Activated B cell treated with CpG ODN at 0.5 μM for 24 hours (primary cell): ENCODE results near the gene DLX5. TPM values are rescaled to one million over a fixed set of nuclear protein-coding genes. Genes with fewer than 3 reads are reported as not detected.
"Not testable (repeated sequence)": the region's sequence is repeated elsewhere in the genome, so short reads cannot be mapped to it uniquely, and the experiment has no call there.

Source experiments
- ATAC-seq: fragments of 200-7000 bp; cut with Tn5 transposase; one replicate; pipeline ENCODE4 v1.10.0; 2021; ENCODE audit warnings: low read depth, mild to moderate bottlenecking, moderate library complexity
- CTCF ChIA-PET: fragments of 350-600 bp; sonication (Branson Sonifier 250); formaldehyde crosslinking; loops from one replicate; lab custom pipeline; 2021; ENCODE audit warnings: antibody characterized with exemption; lab: Charles Lee
- POLR2A ChIA-PET: fragments of 350-600 bp; sonication (Branson Sonifier 250); formaldehyde crosslinking; loops from one replicate; lab custom pipeline; 2021; ENCODE audit warnings: antibody characterized with exemption; lab: Charles Lee
- DNase-seq: peaks from one replicate; pipeline ENCODE4 v3.0.0; 2022
- H3K27ac Mint-ChIP-seq: one replicate; pipeline ENCODE4 v1.8.0; 2020; ENCODE audit warnings: mixed read lengths
- H3K27me3 Mint-ChIP-seq: one replicate; pipeline ENCODE4 v1.8.0; 2021; ENCODE audit warnings: mixed read lengths
- H3K36me3 Mint-ChIP-seq: one replicate; pipeline ENCODE4 v1.8.0; 2021; ENCODE audit warnings: low read depth, mixed read lengths
- H3K4me1 Mint-ChIP-seq: one replicate; pipeline ENCODE4 v1.8.0; 2021; ENCODE audit warnings: mixed read lengths
- H3K4me3 Mint-ChIP-seq: one replicate; pipeline ENCODE4 v1.8.0; 2020; ENCODE audit warnings: mild to moderate bottlenecking, mixed read lengths
- H3K9me3 Mint-ChIP-seq: one replicate; pipeline ENCODE4 v1.8.0; 2020; ENCODE audit warnings: mixed read lengths
- intact Hi-C: fragments of 100-400 bp; cut with micrococcal nuclease; formaldehyde crosslinking; loops from one replicate; pipeline ENCODE4 v1.15.1; 2024
- total RNA-seq: library from RNA; stranded (reverse); gene quantifications from 2 replicates; pipeline ENCODE4 v1.2.3, GENCODE V29; 2022
- TF ChIP-seq, protein P1 (sequence below): fragments of 200-600 bp; IDR thresholded peaks from one replicate; pipeline ENCODE4 v1.8.0; 2022; ENCODE audit warnings: antibody characterized with exemption, mild to moderate bottlenecking

Gene DLX5
- total RNA-seq, 1 donor from 2014 or later, result not detected

DNA sequence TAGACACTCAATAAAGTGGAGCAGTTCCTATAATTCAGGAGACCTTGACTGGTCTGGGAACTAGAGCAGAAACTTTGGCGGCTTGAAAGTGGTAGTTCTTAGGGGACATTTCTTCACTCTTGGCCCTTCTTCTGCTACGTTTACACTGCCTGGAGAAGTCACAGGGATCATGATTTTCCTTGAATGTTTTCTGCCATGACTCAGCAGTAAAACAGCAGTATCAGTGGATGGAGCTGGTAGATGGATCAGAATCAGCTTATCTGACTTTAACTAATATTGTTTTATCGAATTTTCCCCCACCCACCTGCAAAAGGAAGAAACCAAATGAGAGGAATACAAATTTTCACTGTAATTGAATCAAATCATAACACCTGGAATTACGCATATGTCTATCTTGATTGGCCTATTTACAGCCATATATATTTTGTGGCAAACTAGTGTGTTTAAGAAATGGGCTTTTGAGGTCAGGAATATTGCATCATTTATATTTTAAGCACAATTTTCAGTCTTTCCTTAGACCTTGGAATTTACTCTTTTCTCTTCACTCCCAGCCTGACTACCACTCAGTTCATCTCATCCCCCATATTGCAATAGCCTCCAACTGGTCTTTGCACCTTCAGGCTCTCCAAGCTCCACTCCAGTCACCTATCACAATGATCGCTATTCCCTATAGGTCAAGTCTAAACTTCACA, 14.9 kb upstream of the DLX5 start:
- Mint-ChIP-seq H3K36me3 (no peaks in the 10 kb centered on the region), H3K27me3 (peaks cover 35% of the 10 kb centered on the region), H3K27ac (no peak overlapping the region), H3K9me3 (no peaks in the 10 kb centered on the region), H3K4me3 (no peak overlapping the region), H3K4me1 (no peaks in the 10 kb centered on the region)
- intact Hi-C loops, result no loop called here
- POLR2A ChIA-PET, result no interaction called here
- TF ChIP-seq, protein P1, sequence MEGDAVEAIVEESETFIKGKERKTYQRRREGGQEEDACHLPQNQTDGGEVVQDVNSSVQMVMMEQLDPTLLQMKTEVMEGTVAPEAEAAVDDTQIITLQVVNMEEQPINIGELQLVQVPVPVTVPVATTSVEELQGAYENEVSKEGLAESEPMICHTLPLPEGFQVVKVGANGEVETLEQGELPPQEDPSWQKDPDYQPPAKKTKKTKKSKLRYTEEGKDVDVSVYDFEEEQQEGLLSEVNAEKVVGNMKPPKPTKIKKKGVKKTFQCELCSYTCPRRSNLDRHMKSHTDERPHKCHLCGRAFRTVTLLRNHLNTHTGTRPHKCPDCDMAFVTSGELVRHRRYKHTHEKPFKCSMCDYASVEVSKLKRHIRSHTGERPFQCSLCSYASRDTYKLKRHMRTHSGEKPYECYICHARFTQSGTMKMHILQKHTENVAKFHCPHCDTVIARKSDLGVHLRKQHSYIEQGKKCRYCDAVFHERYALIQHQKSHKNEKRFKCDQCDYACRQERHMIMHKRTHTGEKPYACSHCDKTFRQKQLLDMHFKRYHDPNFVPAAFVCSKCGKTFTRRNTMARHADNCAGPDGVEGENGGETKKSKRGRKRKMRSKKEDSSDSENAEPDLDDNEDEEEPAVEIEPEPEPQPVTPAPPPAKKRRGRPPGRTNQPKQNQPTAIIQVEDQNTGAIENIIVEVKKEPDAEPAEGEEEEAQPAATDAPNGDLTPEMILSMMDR, result no peak
- ATAC-seq, result no peak
- no peak for DNase-seq
- CTCF ChIA-PET, result no interaction called here

DNA sequence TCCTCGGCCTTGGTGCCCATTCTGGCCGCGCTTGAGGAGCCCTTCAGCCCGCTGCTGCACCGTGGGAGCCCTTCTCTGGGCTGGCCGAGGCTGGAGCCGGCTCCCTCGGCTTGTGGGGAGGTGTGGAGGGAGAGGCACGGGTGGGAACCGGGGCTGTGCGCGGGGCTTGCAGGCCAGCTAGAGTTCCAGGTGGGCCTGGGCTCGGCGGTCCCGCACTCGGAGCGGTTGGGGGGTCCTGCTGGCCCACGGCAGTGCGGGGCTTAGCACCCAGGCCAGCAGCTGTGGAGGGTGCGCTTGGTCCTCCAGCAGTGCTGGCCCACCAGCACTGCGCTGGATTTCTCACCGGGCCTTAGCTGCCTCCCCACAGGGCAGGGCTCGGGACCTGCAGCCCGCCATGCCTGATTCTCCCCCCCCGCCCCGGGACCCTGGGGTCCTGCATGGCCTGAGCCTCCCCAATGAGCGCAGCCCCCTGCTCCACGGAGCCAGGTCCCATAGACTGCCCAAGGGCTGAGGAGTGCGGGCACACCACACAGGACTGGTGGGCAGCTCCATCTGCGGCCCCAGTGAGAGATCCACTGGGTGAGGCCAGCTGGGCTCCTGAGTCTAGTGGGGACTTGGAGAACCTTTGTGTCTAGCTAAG, 9.7 kb upstream of the DLX5 start:
- ATAC-seq, result not testable (repeated sequence)
- peaks cover 22% of the 10 kb centered on the region for H3K27me3 Mint-ChIP-seq

DNA sequence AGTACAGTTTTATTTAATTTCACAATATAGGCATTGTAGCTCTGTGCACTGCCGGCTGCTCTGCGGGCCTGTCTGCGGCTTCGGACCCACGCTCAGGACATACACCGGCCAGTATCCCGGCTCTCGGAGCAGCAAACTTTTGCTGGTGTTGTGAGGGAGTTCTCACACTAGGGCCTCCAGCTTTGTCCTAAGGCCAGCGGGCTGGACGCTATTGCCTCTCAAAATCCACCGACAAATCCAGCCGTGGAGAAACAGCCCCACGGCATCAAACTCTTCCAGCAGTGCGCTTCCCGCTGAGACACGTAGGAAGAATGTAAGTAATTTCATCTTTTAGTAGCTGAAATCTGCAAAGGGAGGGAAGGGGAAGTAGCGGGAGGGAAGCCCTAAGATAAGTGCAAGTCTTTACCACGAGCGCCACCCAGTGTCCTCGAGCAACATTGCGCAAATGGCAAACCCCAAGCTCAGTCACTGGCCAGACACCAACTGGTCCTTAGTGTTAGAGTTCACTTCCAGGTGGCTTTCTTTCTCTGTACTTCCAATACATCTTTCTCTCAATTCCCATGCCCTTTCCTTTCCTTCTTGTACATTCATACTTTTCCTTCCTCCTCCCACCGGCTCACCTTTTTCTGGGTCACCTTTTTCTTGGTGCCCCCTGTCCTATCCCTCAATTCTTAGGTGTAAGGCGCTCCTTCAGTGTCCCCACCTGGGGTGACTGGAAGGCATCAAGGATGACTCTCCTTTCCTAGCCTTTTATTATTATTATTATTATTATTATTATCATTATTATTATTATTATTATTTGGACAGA, 3.0 kb upstream of the DLX5 start:
- DNase-seq, result no peak
- POLR2A ChIA-PET, result no interaction called here
- Mint-ChIP-seq H3K4me1 (peaks cover 23% of the 10 kb centered on the region), H3K27me3 (peaks cover 73% of the 10 kb centered on the region), H3K4me3 (peak overlapping the region; percentile 75), H3K27ac (no peak overlapping the region), H3K36me3 (no peaks in the 10 kb centered on the region), H3K9me3 (no peaks in the 10 kb centered on the region)
- CTCF ChIA-PET, result interaction anchor here (0.6 to 3.3 kb wide), 13 partner anchors 8 to 1305 kb away, joined by 3 to 38 read pairs (median 4); no protein-coding TSS in a partner anchor
- TF ChIP-seq, protein P1, result no peak
- ATAC-seq, result peak; percentile 71
- intact Hi-C loops, result loop anchor here (1.0 to 2.0 kb wide), 4 partner anchors 23 to 1111 kb away; partner anchors contain the start of gene DLX6

More for the DNA sequence above, 9.7 kb upstream of the DLX5 start:
- intact Hi-C loops, H3K27ac Mint-ChIP-seq, H3K36me3 Mint-ChIP-seq, H3K4me3 Mint-ChIP-seq, H3K9me3 Mint-ChIP-seq, POLR2A ChIA-PET, H3K4me1 Mint-ChIP-seq, CTCF ChIA-PET, DNase-seq: not testable (repeated sequence)

DNA sequence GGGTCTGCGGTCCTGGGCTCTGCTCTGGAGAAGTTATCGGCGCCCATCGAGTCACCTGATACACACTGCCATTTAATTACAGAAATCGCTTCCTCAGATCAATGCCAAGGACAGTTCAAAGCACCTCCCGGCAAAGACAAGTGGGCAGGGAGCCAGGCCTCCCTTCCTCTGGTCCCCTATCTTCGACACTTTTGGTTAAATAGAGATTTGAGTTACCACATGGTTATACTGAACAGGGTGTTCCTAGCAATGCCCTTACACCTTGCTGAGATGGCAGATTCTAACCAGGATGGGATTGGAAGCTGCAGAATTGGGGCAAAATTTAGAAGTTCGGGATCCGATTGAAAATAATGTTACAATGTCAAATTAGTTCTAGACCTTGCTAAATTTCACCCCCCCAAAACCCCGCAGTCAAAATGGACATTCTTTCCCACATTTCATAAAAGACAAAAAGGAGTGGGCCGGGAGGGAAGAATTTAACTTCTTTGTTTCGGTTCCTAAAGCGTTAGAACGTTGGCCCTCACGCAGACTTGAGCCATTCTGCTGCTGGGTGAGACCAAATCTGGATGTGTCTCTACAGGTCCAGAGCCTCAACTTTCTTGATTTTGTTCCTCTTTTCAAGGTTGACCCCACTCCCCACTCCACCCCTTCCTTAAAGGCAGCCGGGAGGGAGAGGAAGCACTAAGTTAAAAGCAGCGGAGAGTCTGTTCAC, 2.2 kb upstream of the DLX5 start:
- Mint-ChIP-seq H3K4me3 (peak overlapping the region; percentile 75), H3K4me1 (peaks cover 28% of the 10 kb centered on the region), H3K27ac (no peak overlapping the region), H3K27me3 (peaks cover 76% of the 10 kb centered on the region), H3K36me3 (no peaks in the 10 kb centered on the region), H3K9me3 (no peaks in the 10 kb centered on the region)
- ATAC-seq (peak; percentile 10), DNase-seq (no peak)
- CTCF ChIA-PET, result interaction anchor here (0.6 to 3.3 kb wide), 13 partner anchors 9 to 1304 kb away, joined by 3 to 38 read pairs (median 4); no protein-coding TSS in a partner anchor
- intact Hi-C loops, result loop anchor here (1.0 to 2.0 kb wide), 4 partner anchors 22 to 1111 kb away; partner anchors contain the start of gene DLX6
- TF ChIP-seq, protein P1, result no peak
- POLR2A ChIA-PET, result no interaction called here
